MCF 10A (cell line): ENCODE measurements around the gene KLHL35. TPM values are rescaled to one million over a fixed set of nuclear protein-coding genes. Genes with fewer than 3 reads are reported as not detected.

Experiments
- BruUV-seq: library from RNA; stranded (reverse); fragments of 400-500 nt; replicated peaks from 2 replicates; lab custom pipeline; 2021; lab: Mats Ljungman, UMichigan
- CTCF ChIA-PET: fragments of 300-600 bp; sonication (Branson Sonifier 250); formaldehyde crosslinking; extraction: SDS; loops from one replicate; lab custom pipeline; 2021; ENCODE audit warnings: antibody characterized with exemption, inconsistent platforms; lab: Yijun Ruan, JAX
- POLR2A ChIA-PET: fragments of 300-600, 350-650 bp; sonication (Branson Sonifier 250); formaldehyde crosslinking; extraction: SDS; loops from one replicate; lab custom pipeline; 2020; ENCODE audit warnings: antibody characterized with exemption, inconsistent platforms; lab: Yijun Ruan, JAX
- DNase-seq: peaks from one replicate; pipeline ENCODE4 v3.0.0-alpha.2; 2018; ENCODE audit not compliant: unreplicated experiment
- H3K27ac Mint-ChIP-seq: one replicate; pipeline ENCODE4 v1.8.0; 2022; ENCODE audit warnings: mild to moderate bottlenecking, low read depth, mixed read lengths; ENCODE audit not compliant: unreplicated experiment
- H3K27me3 Mint-ChIP-seq: one replicate; pipeline ENCODE4 v1.8.0; 2022; ENCODE audit warnings: mixed read lengths; ENCODE audit not compliant: insufficient read depth, unreplicated experiment
- H3K36me3 Mint-ChIP-seq: one replicate; pipeline ENCODE4 v1.8.0; 2022; ENCODE audit warnings: mild to moderate bottlenecking, moderate library complexity, mixed read lengths; ENCODE audit not compliant: insufficient read depth, unreplicated experiment
- H3K4me1 Mint-ChIP-seq: one replicate; pipeline ENCODE4 v1.8.0; 2022; ENCODE audit warnings: mixed read lengths; ENCODE audit not compliant: insufficient read depth, unreplicated experiment
- H3K4me3 Mint-ChIP-seq: one replicate; pipeline ENCODE4 v1.8.0; 2022; ENCODE audit warnings: mild to moderate bottlenecking, moderate library complexity, mixed read lengths; ENCODE audit not compliant: unreplicated experiment
- H3K9me3 Mint-ChIP-seq: one replicate; pipeline ENCODE4 v1.8.0; 2022; ENCODE audit warnings: mixed read lengths; ENCODE audit not compliant: unreplicated experiment
- CTCF ChIP-seq: fragments of 200-600 bp; IDR thresholded peaks from one replicate; pipeline ENCODE4 v1.8.0; 2022; ENCODE audit warnings: antibody characterized with exemption, mild to moderate bottlenecking; ENCODE audit not compliant: unreplicated experiment
- intact Hi-C: fragments of 100-400 bp; cut with micrococcal nuclease; formaldehyde crosslinking; loops from 2 replicates; pipeline ENCODE4 v1.14.1; 2022
- total RNA-seq: library from RNA; stranded (reverse); gene quantifications from 2 replicates; pipeline ENCODE4 v1.2.3, GENCODE V29; 2022

KLHL35 gene
- total RNA-seq, 1 experiment from 2014 or later = not detected

DNA sequence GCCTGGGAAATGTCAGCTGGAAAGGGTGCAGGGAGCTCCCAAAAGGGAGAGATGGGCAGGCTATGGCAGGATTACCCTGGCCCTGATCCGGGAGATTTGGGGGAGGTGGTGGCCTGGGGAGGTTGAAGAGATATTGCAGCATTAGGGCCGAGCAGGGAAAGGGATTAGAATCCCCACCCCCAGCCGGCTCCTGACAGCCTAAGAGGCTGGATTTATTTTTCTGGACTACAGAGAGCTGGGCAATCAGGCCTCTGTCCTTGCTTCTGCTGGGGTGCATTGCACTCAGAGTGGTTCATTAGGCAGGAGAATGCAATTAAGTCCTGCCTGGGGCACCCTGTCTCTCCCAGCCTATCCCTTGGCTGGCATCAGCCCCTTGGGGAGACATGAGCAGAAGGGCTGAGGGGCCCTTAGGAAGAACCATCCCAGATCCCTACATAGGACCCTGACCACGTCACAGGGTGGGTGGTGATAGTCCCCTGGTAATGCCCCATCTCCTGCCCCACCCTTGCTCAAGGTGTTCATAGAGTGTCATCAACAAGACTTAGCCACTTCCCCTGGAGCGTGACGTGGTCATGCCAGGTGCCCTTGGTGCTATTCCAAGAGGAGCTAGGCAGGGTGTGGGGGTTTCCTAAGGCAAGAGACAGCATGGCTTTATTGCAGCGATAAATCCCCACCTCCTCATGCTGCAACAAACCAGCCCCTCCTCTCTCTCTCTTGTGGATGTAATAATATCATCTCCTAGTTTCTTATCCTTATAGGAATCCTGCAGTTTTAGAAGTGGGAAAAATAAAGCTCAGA is 38.4 kb upstream of the KLHL35 start:
- no peak for TF ChIP-seq CTCF
- intact Hi-C loops = no loop called here
- H3K4me3 Mint-ChIP-seq = no peak overlapping the region
- ChIA-PET CTCF (interaction anchor here (0.5 to 1.0 kb wide), 6 partner anchors 10 to 824 kb away, joined by 3 to 4 read pairs (median 3); no protein-coding TSS in a partner anchor), POLR2A (no interaction called here)
- H3K9me3 Mint-ChIP-seq = no peaks in the 10 kb centered on the region
- no TSS peak for BruUV-seq
- H3K36me3 Mint-ChIP-seq = no peaks in the 10 kb centered on the region
- H3K27ac Mint-ChIP-seq = no peak overlapping the region
- no peak for DNase-seq
- H3K27me3 Mint-ChIP-seq = no peaks in the 10 kb centered on the region
- no peaks in the 10 kb centered on the region for H3K4me1 Mint-ChIP-seq

- Mint-ChIP-seq H3K4me1 (no peaks in the 10 kb centered on the region), H3K4me3 (no peak overlapping the region)
- CTCF ChIA-PET = interaction anchor here (0.6 to 0.7 kb wide), 2 partner anchors 23 to 57 kb away, joined by 3 read pairs; no protein-coding TSS in a partner anchor
Measured at GRCh38 chr11:75470476-75471080, 37.6 kb upstream of the KLHL35 start.

DNA sequence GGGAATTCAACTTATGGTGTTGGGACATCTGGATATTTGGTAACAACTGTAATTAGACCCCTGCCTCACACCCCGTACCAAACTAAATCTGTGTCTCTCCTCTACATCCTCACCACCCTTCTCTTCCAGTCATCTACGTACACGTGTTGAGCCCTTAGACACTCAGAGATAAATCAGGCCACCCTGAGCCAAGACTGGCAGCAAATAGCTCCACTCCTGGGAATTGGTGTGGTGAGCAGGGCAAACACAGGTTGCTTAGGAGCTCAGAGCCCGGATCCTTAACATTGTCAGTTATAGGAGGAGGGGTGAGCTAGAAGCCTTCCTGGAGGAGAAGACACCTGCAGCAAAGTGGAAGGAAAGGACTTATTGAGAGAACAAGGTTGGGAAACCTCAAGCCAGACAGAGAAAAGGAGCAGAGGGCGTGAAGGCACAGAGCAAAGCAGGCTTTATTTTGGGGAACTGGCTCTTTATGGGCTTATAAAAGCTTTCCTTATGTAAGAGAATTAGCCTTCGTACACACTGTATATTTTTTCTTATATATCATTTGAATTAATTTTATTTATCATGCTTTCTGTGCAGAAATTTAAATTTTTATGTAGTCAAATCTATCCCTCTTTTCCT is 36.9 kb upstream of the KLHL35 start:
- H3K4me3 Mint-ChIP-seq = no peak overlapping the region
- no peaks in the 10 kb centered on the region for H3K9me3 Mint-ChIP-seq
- no peak for DNase-seq
- intact Hi-C loops = no loop called here
- H3K4me1 Mint-ChIP-seq = no peaks in the 10 kb centered on the region
- H3K36me3 Mint-ChIP-seq = no peaks in the 10 kb centered on the region
- ChIA-PET POLR2A (no interaction called here), CTCF (interaction anchor here (0.6 kb wide), 1 partner anchor 24 kb away, joined by 3 read pairs; no protein-coding TSS in a partner anchor)
- no peak for TF ChIP-seq CTCF
- BruUV-seq = no TSS peak
- no peaks in the 10 kb centered on the region for H3K27me3 Mint-ChIP-seq
- H3K27ac Mint-ChIP-seq = no peak overlapping the region

More at GRCh38 chr11:75470476-75471080, 37.6 kb upstream of the KLHL35 start:
- H3K27me3 Mint-ChIP-seq = no peaks in the 10 kb centered on the region
- no peak for TF ChIP-seq CTCF
- DNase-seq = no peak
- BruUV-seq = no TSS peak
- H3K9me3 Mint-ChIP-seq = no peaks in the 10 kb centered on the region
- no peak overlapping the region for H3K27ac Mint-ChIP-seq
- POLR2A ChIA-PET = no interaction called here
- no peaks in the 10 kb centered on the region for H3K36me3 Mint-ChIP-seq
- intact Hi-C loops = no loop called here
